Stimulated activated CD8-positive, alpha-beta memory T cell treated with anti-CD3 and anti-CD28 coated beads, Interleukin-2, amount 100 ng/mL, for 48 hours (primary cell): ENCODE measurements around the gene ARHGEF10L.

Source experiments
- DNase-seq, 2 donors: peaks; one replicate each; pipeline ENCODE4 v3.0.0-alpha.2; 2020; ENCODE audit warnings: low read depth in 2 of 2

ARHGEF10L gene

GRCh38 chr1:17711941-17712340 is 172.4 kb downstream of the ARHGEF10L start:
- no peak for DNase-seq

GRCh38 chr1:17713993-17714392 is 174.5 kb downstream of the ARHGEF10L start:
- DNase-seq: no peak

DNA sequence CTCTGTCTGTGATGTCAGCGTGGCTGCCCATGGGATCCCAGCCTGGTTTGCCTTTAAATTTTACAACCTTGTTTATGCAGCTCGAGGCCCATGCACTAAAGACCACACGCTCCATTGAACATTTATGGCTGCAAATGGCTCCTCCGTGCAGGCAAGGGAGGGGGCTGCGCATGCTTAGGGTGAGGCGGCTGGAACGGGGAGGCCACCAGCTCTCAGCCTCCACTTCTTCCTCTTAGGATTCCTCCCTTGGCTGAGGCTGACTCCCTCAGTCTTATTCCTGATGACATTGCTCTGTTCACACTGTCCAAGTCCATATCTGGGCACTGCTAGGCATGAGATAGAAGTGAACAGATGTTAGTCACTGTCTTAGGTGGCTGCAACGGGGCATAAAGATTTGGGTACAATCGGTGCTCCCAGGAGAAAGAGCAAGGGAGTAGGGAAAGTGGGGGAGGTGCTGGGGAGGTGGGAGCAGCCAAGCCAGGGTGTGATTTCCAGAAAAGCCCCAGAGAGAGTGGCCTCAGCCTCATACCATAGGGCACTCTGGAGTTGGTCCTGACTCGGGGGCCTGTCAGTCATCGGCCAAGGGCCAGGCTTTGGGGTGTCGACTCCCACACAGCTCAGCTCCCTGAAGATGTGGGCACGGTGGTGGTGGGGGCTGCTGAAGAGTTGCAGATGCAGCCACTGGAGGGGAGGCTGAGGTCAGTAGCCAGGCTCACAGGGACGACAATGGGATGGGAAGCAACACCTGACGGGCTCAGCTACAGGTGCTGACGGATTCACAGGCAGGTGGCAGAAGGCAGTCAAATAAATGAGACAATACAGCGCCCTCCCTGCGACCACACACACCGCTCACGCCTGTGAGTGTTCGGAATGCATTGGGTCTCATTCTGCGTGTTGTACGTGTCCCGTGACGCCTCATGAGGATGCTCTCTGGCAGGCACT is 178.4 kb downstream of the ARHGEF10L start:
- DNase-seq: no peak

GRCh38 chr1:17719874-17720273 is 180.4 kb downstream of the ARHGEF10L start:
- no peak for DNase-seq

DNA sequence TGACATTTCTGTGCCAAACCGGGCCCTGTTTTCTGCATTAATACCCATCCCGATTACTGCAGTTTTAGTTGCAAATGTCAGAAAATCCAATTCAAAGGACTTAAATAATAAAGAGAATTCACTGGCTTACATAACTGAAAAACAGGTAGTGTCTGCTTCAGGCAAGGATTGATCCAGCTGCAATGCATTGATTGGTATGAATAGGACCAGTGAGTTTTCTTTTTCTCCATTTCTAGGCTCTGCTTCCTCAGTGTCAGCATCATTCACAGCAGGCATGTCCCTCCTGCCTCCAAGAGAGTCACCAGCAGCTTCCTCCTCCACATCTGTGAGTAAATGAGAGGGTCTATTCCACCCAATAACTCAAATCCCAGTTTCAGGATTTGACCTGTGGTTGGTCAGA is 181.9 kb downstream of the ARHGEF10L start:
- DNase-seq: no peak

- DNase-seq: no peak
These were observed 184.2 kb downstream of the ARHGEF10L start for GRCh38 chr1:17723684-17724083.

DNA sequence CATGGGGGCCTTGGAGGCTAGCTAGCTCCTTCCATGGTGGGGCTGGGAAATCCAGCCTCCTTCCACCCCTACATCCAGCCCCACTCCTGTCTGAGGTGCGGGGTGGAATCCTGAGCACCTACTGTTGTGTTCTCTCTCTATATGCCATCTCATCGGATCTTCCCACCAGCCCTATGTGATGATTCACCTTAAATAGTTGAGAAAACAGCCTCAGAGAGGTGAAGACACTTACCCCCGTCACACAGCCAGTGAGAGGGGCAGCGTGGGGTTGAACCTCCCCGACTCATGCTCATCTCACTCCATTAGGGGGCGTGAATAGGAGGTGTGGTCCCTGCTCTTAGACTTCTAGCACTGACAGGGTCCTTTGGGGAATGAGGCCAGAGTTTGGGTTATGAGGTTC is 184.7 kb downstream of the ARHGEF10L start:
- DNase-seq: no peak

- DNase-seq: no peak
These were observed 185.7 kb downstream of the ARHGEF10L start for GRCh38 chr1:17725084-17725719.

- no peak for DNase-seq
These were observed 186.5 kb downstream of the ARHGEF10L start for GRCh38 chr1:17725811-17726582.

DNA sequence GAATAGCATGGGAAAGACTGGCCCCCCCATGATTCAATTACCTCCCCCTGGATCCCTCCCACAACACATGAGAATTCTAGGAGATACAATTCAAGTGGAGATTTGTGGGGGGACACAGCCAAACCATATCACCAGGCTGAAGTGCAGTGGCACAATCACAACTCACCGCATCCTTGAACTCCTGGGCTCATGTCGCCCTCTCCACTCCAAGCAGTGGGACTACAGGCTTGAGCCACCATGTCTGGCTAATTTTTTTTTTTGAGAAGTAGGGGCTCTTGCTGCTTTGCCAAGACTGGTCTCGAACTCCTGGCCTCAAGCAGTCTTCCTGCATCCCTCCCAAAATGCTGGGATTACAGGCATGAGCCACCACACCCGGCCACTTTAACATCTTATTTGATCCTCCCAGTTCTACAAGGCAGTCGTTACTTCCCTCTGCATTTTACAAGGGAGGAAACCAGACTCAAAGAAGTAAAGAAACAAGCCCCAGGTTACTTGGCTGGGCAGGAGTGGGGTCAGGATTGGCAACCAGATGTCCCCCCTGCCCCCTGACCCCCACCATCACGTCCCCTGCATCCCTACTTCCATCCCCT is 188.7 kb downstream of the ARHGEF10L start:
- DNase-seq: no peak

DNA sequence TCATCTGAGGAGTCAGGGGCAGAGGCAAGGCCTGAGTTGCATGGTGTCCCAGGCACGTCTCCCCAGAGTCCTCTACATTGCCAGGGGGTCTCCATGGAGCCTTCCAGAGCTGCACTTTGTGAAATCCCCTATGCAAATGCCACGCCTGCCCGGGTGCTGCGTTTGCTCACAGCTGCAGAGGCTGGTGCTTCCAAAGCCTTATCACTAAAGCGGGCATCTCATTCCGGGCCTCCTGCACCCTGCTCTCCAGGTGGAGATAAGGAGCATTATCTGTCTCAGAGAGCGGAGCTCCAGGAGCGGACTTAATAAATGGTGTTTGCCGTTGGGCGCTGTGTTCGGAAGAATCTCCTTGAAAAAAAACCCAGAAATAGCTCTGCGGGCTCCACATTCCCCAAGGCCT is 189.8 kb downstream of the ARHGEF10L start:
- no peak for DNase-seq

GRCh38 chr1:17729909-17730308 is 190.4 kb downstream of the ARHGEF10L start:
- no peak for DNase-seq

- DNase-seq: no peak
These were observed 192.0 kb downstream of the ARHGEF10L start for GRCh38 chr1:17731460-17731859.

DNA sequence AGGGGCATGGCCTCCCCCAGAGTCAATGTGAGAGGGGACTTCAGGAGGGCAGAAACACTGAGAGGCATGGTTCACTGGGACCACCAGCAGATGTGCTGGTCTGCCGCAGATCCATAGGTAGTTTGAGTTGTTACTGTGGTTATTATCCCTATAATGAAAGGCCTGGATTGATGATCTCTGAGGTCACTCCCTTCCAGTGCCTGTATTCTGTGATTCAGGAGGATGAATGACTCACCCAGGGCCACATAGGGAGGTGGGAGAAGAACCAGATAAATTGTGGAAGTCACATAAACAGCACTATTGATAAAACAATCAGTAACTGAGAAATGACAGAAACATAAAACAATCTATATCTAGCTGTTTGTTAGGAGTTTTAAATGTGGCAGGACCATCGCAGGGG is 193.0 kb downstream of the ARHGEF10L start:
- DNase-seq: no peak

DNA sequence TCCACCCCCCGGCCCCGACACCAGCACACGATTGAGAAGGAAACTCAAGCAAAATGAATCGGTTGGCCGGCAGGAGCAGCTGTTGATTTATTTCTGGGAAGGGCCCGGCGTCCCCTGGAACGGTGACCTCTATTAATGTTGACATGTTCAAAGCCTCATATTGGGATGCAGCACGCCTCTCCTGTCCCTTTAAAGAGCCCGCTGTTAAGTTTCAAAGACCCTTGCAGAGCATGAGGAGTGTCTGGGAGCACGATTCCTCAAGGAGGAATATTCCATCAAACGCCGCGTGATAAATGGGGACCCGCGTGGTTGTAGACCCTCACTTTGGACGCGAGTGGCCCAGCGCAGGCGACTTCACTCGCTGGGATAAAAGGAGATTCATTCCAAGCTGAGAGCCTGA is 194.2 kb downstream of the ARHGEF10L start:
- DNase-seq: no peak

- DNase-seq: no peak
These were observed 195.1 kb downstream of the ARHGEF10L start for GRCh38 chr1:17734609-17735008.

DNA sequence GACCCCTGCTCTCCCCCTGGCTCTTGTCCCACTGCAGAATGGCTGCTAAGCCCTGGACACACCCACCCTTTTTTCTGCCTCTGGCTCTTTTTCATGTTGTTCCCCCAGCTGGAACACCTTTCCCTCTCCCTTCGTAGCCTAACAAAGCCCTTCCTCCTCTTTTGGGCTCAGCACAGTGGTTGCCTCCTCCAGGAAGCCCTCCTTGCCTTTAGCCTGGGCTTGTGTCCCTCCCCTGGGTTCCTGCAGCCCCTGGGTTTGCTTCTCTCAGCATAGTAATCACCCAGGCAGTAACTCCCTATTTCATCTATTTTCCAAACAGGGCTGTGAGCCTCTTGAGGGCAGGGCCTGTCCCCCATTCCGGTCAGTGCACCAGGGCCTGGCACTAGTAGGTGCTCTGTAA is 195.8 kb downstream of the ARHGEF10L start:
- DNase-seq: no peak

DNA sequence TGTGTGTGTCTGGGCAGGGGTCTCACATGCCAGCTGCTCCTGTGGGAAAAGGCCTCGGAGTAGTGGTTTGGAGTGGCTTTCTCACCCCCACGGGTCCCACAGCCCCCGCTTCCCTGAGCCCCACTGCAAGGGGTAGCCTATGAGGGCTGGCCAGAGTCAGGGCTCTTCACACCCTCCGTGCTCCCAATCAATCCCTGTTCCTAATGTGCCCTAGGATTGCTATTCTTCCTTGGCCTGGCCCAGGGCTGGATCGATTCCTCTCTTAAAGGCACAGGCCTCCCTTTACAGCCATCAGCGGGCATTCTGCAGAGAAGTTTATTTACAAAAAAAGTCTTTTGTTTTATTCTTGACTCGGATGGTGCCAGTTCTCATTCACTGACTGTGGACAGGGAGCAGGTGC is 196.3 kb downstream of the ARHGEF10L start:
- DNase-seq: no peak

- DNase-seq: no peak
These were observed 197.1 kb downstream of the ARHGEF10L start for GRCh38 chr1:17736625-17737024.

GRCh38 chr1:17739050-17739449 is 199.6 kb downstream of the ARHGEF10L start:
- DNase-seq: no peak

GRCh38 chr1:17741052-17741451 is 201.6 kb downstream of the ARHGEF10L start:
- no peak for DNase-seq

- DNase-seq: no peak
These were observed 203.1 kb downstream of the ARHGEF10L start for GRCh38 chr1:17742583-17742982.
